Stimulated activated CD4-positive, alpha-beta T cell treated with anti-CD3 and anti-CD28 coated beads, Interleukin-1b, Interleukin-23, amount 100 ng/mL, for 48 hours (primary cell): Measurements from ENCODE around the gene THOP1.

Source experiments
- DNase-seq: peaks from one replicate; pipeline ENCODE4 v3.0.0-alpha.2; 2020

THOP1 gene

DNA sequence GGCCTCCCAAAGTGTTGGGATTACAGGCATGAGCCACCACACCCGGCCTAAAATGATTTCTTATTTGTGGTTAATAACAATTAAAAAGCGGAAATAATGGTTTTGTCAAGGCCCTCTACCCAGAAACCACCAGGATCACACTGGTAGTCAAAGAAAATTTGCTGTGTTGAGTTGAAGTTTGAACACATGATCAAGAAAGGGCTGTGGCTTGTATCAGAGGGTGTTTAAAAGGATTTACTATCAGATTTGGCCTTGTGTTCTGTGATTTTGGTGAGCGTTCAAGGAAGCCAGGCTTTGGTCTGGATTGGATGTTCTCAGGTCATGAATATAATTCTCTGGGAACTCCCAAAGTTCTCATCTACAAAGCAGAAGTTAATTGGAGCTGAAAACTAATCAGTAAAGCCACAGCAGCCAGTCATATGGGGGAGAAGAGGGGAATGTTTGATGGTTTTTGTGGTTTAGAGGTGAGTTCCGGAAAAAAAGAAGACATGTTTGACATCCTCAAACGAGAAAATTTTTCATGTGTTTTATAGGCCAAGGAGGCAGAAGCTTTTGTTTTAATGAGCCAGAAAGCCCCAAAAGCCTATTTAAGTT, 71.3 kb downstream of the THOP1 start:
- no peak for DNase-seq

DNA sequence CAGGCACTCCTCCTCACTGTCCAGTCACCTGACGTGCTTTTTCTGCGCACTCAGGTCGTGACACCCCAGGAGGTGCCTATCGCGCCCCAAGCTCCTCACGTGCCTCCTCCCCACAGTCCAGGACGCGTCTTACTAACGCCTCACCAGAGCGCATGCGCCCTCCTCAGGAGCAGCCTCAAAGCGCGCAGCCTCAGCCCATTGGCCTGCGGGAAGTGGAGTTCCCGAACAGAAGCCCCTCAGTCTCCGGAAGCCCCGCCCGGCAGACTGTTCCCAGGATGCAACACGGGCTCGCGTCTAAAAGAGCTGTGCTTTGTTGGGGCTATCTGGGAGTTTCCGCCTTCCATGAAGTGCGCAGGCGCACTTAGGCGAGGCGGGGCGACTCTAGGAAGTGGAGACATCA, 73.6 kb downstream of the THOP1 start:
- no peak for DNase-seq

DNA sequence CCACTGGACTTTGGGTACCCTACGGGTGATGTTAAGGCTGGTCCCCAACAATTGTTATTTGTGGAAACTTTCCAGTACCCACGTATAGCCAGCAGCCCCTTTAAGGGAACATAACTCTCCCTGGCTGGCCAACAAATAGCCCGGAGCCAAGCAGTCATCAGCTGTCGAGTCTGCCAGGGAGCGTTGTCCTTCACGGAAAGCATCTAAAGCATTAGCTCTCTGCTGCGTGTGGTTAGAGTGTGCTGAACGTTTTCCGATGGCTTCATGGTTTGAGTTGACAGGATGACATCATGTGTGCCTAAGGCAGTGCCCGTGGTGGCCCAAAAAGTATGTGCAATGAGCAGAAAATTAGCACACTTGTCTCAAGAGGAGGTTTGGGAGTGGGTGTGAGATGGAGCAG, 78.5 kb downstream of the THOP1 start:
- DNase-seq, result no peak
